ENCODE data around the gene SEPTIN8. TPM values are rescaled to one million over a fixed set of nuclear protein-coding genes. Genes with fewer than 3 reads are reported as not detected.
A peak's percentile ranks its signal among the peaks of the same experiment; 100 is the strongest.

Gene SEPTIN8
- total and polyA plus RNA-seq, 2 of the 13 experiments (the other 11 are each of a cell fraction or from before 2014, with no cell fraction given): 41.4 to 49.9 TPM

GRCh38 chr5:132775476-132775961 is 1.5 kb downstream of the SEPTIN8 start:
- FAIRE-seq (peak; percentile 4), ATAC-seq (no peak), DNase-seq (ENCODE audit: low spot score) (no peak)
- WGBS (ENCODE audit: low lambda C conversion rate): 74% methylated on average over 7 of the region's 7 CpGs
- H3K9ac ChIP-seq (ENCODE audit: insufficient read depth, low read depth, low read length): peak overlapping the region; percentile 84; the same call in 1 of the 2 replicates
- H3K27me3 ChIP-seq (ENCODE audit: control insufficient read depth in 1 of 2, insufficient read depth in 2 of 2, low read length in 2 of 2): no peaks in the 10 kb centered on the region
- TF ChIP-seq ZNF580 (CRISPR knock-in tag; IDR thresholded peaks at IDR 0.05; ENCODE audit: borderline replicate concordance, low read depth) (no peak), ZNF652 (CRISPR knock-in tag; IDR thresholded peaks at IDR 0.05; ENCODE audit: borderline replicate concordance, low read depth) (peak; percentile 92), GPN1 (CRISPR knock-in tag; IDR thresholded peaks at IDR 0.05; ENCODE audit: borderline replicate concordance) (no peak)
- H3K4me1 ChIP-seq (ENCODE audit: insufficient read depth, low read length): peaks cover 66% of the 10 kb centered on the region
- H3K4me3 ChIP-seq (replicated peaks in 1 of 3; ENCODE audit: insufficient read depth in 1 of 3, low read depth in 2 of 3, low read length in 3 of 3): peak overlapping the region in 2 of 3 experiments; percentile 72 to 93; a peak in 5 of 6 replicates
- ChIA-PET CTCF (ENCODE audit: low intra/inter-chr PET ratio, low total read pairs) (no interaction called here), POLR2A (interaction anchor here (0.7 to 4.2 kb wide), 3 partner anchors 32 to 97 kb away, joined by 3 to 21 read pairs (median 3); no protein-coding TSS in a partner anchor)
- in situ Hi-C loops (cut with HindIII; ENCODE audit: extremely low pct_ligation_motif_present, low pct_unique_long_range_greater_than_20kb) (no loop called here), intact Hi-C loops (cut with micrococcal nuclease; ENCODE audit: unreplicated experiment) (no loop called here)
- H2AFZ ChIP-seq (ENCODE audit: low read length): no peak overlapping the region
- H3K4me2 ChIP-seq (ENCODE audit: low read depth, low read length): peak overlapping the region; percentile 75
- H3K9me3 ChIP-seq (ENCODE audit: low read length): no peaks in the 10 kb centered on the region
- H3K27ac ChIP-seq (ENCODE audit: extremely low read length, insufficient read depth, low read length): no peak overlapping the region
- H3K79me2 ChIP-seq (ENCODE audit: insufficient read depth, low read length): peaks cover 46% of the 10 kb centered on the region
- TSS peak; percentile 51 for BruUV-seq (replicated peaks)
- no peaks in the 10 kb centered on the region for H3K36me3 ChIP-seq (replicated peaks in 1 of 2; ENCODE audit: control insufficient read depth in 1 of 2, insufficient read depth in 2 of 2, low read length in 2 of 2)
- no peaks in the 10 kb centered on the region for H4K20me1 ChIP-seq (ENCODE audit: insufficient read depth, low read length)

- POLR2A ChIA-PET: interaction anchor here (4.2 kb wide), 1 partner anchor 32 kb away, joined by 21 read pairs; no protein-coding TSS in a partner anchor
- TF ChIP-seq ZNF446 (CRISPR knock-in tag; IDR thresholded peaks at IDR 0.05) (no peak), ZNF44 (CRISPR knock-in tag; IDR thresholded peaks at IDR 0.05) (no peak), DPF2 (CRISPR knock-in tag; IDR thresholded peaks at IDR 0.05; ENCODE audit: borderline replicate concordance, low read depth) (no peak), XRCC5 (optimal IDR thresholded peaks at IDR 0.05; ENCODE audit: low read length) (no peak), CAMTA2 (CRISPR knock-in tag; IDR thresholded peaks at IDR 0.05; ENCODE audit: borderline replicate concordance) (no peak), ETV5 (CRISPR knock-in tag; IDR thresholded peaks at IDR 0.05; ENCODE audit: borderline replicate concordance) (no peak), KAT8 (CRISPR knock-in tag; IDR thresholded peaks at IDR 0.05) (no peak), CERS6 (CRISPR knock-in tag; IDR thresholded peaks at IDR 0.05) (no peak), EP300 (IDR thresholded peaks at IDR 0.05; ENCODE audit: low read depth in 2 of 2, low read length in 2 of 2) (no peak), EP300 (CRISPR knock-in tag; IDR thresholded peaks at IDR 0.05; ENCODE audit: borderline replicate concordance) (no peak), JUNB (CRISPR knock-in tag; IDR thresholded peaks at IDR 0.05; ENCODE audit: borderline replicate concordance) (no peak), CBX2 (IDR thresholded peaks at IDR 0.05; ENCODE audit: low read depth, low read length) (no peak), CBX2 (CRISPR knock-in tag; IDR thresholded peaks at IDR 0.05; ENCODE audit: low read depth) (no peak), ZNF563 (CRISPR knock-in tag; IDR thresholded peaks at IDR 0.05) (no peak), KLF15 (CRISPR knock-in tag; IDR thresholded peaks at IDR 0.05; ENCODE audit: borderline replicate concordance) (no peak), ZNF30 (CRISPR knock-in tag; IDR thresholded peaks at IDR 0.05) (no peak)
Measured at GRCh38 chr5:132774896-132775295, 2.1 kb downstream of the SEPTIN8 start.

More at GRCh38 chr5:132774896-132775295, 2.1 kb downstream of the SEPTIN8 start:
- Histone ChIP-seq H3K9ac (ENCODE audit: insufficient read depth, low read depth, low read length) (no peak overlapping the region), H3K36me3 (replicated peaks in 1 of 2; ENCODE audit: control insufficient read depth in 1 of 2, insufficient read depth in 2 of 2, low read length in 2 of 2) (no peaks in the 10 kb centered on the region), H3K9me3 (ENCODE audit: low read length) (no peaks in the 10 kb centered on the region), H3K4me1 (ENCODE audit: insufficient read depth, low read length) (peaks cover 68% of the 10 kb centered on the region), H3K79me2 (ENCODE audit: insufficient read depth, low read length) (peaks cover 48% of the 10 kb centered on the region), H3K4me2 (ENCODE audit: low read depth, low read length) (peak overlapping the region; percentile 75), H4K20me1 (ENCODE audit: insufficient read depth, low read length) (no peaks in the 10 kb centered on the region), H2AFZ (ENCODE audit: low read length) (no peak overlapping the region), H3K27ac (ENCODE audit: extremely low read length, insufficient read depth, low read length) (no peak overlapping the region), H3K4me3 (replicated peaks in 1 of 3; ENCODE audit: insufficient read depth in 1 of 3, low read depth in 2 of 3, low read length in 3 of 3) (no peak overlapping the region), H3K27me3 (ENCODE audit: control insufficient read depth in 1 of 2, insufficient read depth in 2 of 2, low read length in 2 of 2) (no peaks in the 10 kb centered on the region)
- no TSS peak for BruUV-seq (replicated peaks)
- FAIRE-seq (no peak), DNase-seq (ENCODE audit: low spot score) (no peak), ATAC-seq (no peak)
- CTCF ChIA-PET (ENCODE audit: low intra/inter-chr PET ratio, low total read pairs): no interaction called here
- in situ Hi-C loops (cut with HindIII; ENCODE audit: extremely low pct_ligation_motif_present, low pct_unique_long_range_greater_than_20kb): loop anchor here (5.0 kb wide), 1 partner anchor 42 kb away; no protein-coding TSS in a partner anchor
- 67% methylated on average over 1 of the region's 5 CpGs for WGBS (ENCODE audit: low lambda C conversion rate)
- intact Hi-C loops (cut with micrococcal nuclease; ENCODE audit: unreplicated experiment): no loop called here

Data from HepG2 (cell line).